Pons (tissue), 1 donor: Measurements from ENCODE around the gene ZNF443.
"Not testable (repeated sequence)": the region's sequence is repeated elsewhere in the genome, so short reads cannot be mapped to it uniquely, and the experiment has no call there.

Source experiments
- DNase-seq: peaks from one replicate; pipeline ENCODE4 v3.0.0-alpha.2; 2016; ENCODE audit warnings: low spot score

ZNF443 gene

GRCh38 chr19:12417273-12417672 lies 23.5 kb downstream of the ZNF443 start:
- not testable (repeated sequence) for DNase-seq

DNA sequence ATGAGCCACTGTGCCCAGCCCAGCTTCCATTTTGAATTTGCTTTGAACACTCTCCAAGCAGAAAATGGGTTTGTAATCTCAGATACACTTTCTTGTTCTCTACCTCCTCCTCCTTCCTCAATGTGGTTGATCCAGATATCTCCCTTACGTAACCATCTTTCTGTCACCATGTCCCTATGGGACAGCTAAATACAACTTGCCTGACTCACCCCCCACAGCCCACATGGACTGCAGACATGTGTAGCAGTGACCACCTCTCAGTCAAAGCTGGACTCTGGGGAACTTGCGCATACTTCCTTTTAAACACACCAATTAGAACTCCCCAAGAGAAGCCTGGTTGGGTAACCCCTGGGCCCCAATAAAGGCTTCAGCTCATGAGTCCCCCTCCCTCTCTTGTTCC lies 28.9 kb downstream of the ZNF443 start:
- no peak for DNase-seq

- peak; percentile 97 for DNase-seq
These were observed 40.0 kb downstream of the ZNF443 start, which contains the start of gene ZNF799 for GRCh38 chr19:12400633-12401502. Gene ZNF799, minus strand, starts transcription at chr19:12401271. Its CDS starts 201 bp downstream, at chr19:12401070.

GRCh38 chr19:12399901-12400632 lies 40.8 kb downstream of the ZNF443 start:
- peak; percentile 2 for DNase-seq

- not testable (repeated sequence) for DNase-seq
These were observed 49.7 kb downstream of the ZNF443 start for GRCh38 chr19:12391148-12391547.

DNA sequence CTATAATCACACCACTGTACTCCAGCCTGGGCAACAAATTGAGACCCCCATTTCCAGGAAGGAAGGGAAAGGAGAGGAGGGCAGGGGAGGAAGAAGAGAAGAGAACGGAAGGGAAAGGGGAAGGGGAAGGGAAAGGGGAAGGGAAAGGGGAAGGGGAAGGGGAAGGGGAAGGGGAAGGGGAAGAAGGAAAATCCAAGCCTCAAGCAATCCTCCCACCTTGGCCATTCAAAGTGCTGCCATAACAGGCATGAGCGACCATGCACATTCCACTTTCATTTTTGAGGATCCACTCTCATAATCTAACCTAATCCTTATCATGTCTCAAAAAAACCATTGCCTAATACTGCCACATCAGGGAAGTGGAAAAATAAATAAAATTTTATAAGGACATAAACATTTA lies 54.5 kb downstream of the ZNF443 start:
- DNase-seq = not testable (repeated sequence)

DNA sequence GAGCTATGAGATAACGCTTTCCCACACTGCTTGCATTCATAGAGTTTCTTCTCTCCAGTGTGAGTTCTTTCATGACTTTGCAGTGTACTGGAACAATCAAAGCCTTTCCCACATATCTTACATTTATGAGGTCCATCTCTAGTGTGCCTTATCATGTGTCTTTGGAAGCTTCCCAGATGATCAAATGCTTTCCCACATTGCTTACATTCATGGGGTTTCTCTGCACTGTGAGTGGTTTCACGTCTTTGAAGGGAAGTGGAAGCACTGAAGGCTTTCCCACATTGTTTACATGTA lies 60.4 kb downstream of the ZNF443 start:
- DNase-seq = no peak

DNA sequence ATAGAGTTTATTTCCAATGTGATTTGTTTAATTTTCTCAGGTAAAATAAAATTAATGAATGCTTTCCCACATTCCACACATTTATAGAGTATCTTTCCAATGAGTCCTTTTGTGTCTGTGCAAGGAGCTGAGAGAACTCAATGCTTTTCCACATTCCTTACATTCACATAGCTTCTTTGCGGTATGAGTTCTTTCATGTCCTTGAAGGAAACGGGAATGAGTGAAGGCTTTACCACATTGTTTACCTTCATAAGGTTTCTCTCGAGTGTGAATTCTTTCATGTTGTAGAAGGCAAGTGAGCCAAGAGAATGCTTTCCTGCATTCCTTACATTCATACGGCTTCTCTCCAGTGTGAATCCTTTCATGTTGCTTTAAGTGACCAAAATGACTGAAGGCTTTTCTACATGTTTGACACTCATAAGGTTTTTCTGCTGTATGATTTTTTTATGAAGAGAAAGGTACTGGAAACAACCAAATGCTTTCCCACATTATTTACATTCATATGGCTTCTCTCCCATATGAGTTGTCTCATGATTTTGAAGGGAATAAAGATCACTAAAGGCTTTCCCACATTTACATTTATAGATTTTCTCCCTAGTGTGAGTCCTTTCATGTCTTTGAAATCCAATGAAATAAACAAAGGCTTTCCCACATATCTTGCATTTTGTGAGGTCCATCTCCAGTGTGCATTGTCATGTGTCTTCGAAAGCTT lies 60.9 kb downstream of the ZNF443 start:
- no peak for DNase-seq
